OCI-LY3 (cell line): ENCODE measurements around the gene APBB2.

Source experiments
- H2AFZ ChIP-seq: fragments of 200-600, 300-600 bp; shearing (Covaris generic); 2 replicates; pipeline ENCODE4 v1.6.0; 2014; ENCODE audit warnings: antibody characterized with exemption, low read depth, low read length
- H3K27ac ChIP-seq: fragments of 200-600, 300-600 bp; sonication (generic); 2 replicates; pipeline ENCODE4 v1.5.1; 2014; ENCODE audit warnings: mild to moderate bottlenecking, low read length, moderate library complexity, mixed read lengths
- H3K27me3 ChIP-seq: fragments of 200-600, 300-600 bp; sonication (generic); 2 replicates; pipeline ENCODE4 v1.6.1; 2014; ENCODE audit warnings: low read depth, low read length, mixed read lengths
- H3K36me3 ChIP-seq: fragments of 200-600, 300-600 bp; sonication (generic); replicated peaks from 2 replicates; pipeline ENCODE3; 2014; ENCODE audit warnings: low read depth, low read length, mixed read lengths
- H3K4me1 ChIP-seq: fragments of 300-600, 200-600 bp; sonication (generic); 2 replicates; pipeline ENCODE4 v1.6.1; 2014; ENCODE audit warnings: low read length, mixed read lengths
- H3K4me2 ChIP-seq: fragments of 200-600, 300-600 bp; sonication (generic); 2 replicates; pipeline ENCODE4 v1.6.1; 2014; ENCODE audit warnings: low read length, mixed read lengths
- H3K4me3 ChIP-seq: fragments of 300-600, 200-600 bp; sonication (generic); 2 replicates; pipeline ENCODE4 v1.5.1; 2014; ENCODE audit warnings: antibody characterized with exemption, mild to moderate bottlenecking, low read length, moderate library complexity
- H3K79me2 ChIP-seq: fragments of 300-600, 200-600 bp; shearing (Covaris generic); 2 replicates; pipeline ENCODE4 v1.6.1; 2014; ENCODE audit warnings: mild to moderate bottlenecking, low read length, mixed read lengths
- H3K9ac ChIP-seq: fragments of 300-600, 200-600 bp; shearing (Covaris generic); 2 replicates; pipeline ENCODE4 v1.6.0; 2014; ENCODE audit warnings: mild to moderate bottlenecking, low read length, moderate library complexity
- H3K9me3 ChIP-seq: fragments of 200-600, 300-600 bp; shearing (Covaris generic); 2 replicates; pipeline ENCODE4 v1.6.1; 2014; ENCODE audit warnings: low read length, mixed read lengths; ENCODE audit not compliant: insufficient read depth
- H4K20me1 ChIP-seq: fragments of 200-600, 300-600 bp; sonication (generic); 2 replicates; pipeline ENCODE4 v1.6.1; 2016; ENCODE audit warnings: low read length, mixed read lengths; ENCODE audit not compliant: insufficient read depth
- CTCF ChIP-seq: fragments of 200-600, 300-600 bp; sonication (generic); IDR thresholded peaks from 2 replicates; pipeline ENCODE4 v1.5.1; 2014; ENCODE audit warnings: antibody characterized with exemption, low read length, low read depth
- EZH2phosphoT487 ChIP-seq: fragments of 200-600 bp; shearing (Covaris generic); IDR thresholded peaks from 2 replicates; pipeline ENCODE4 v1.6.1; 2018; ENCODE audit warnings: antibody characterized with exemption, mixed run types, low read depth

Gene APBB2

GRCh38 chr4:41076481-41076880, 137.9 kb downstream of the APBB2 start:
- Histone ChIP-seq H4K20me1 (no peaks in the 10 kb centered on the region), H2AFZ (no peak overlapping the region), H3K4me2 (no peak overlapping the region), H3K79me2 (no peaks in the 10 kb centered on the region), H3K27ac (no peak overlapping the region), H3K27me3 (no peaks in the 10 kb centered on the region), H3K36me3 (no peaks in the 10 kb centered on the region), H3K9me3 (no peaks in the 10 kb centered on the region), H3K4me3 (no peak overlapping the region), H3K9ac (no peak overlapping the region), H3K4me1 (no peaks in the 10 kb centered on the region)
- TF ChIP-seq EZH2phosphoT487 (no peak), CTCF (no peak)

- no peak overlapping the region for H3K4me3 ChIP-seq
- no peaks in the 10 kb centered on the region for H3K36me3 ChIP-seq
- H3K4me2 ChIP-seq, result no peak overlapping the region
- TF ChIP-seq EZH2phosphoT487, result no peak
- no peak overlapping the region for H2AFZ ChIP-seq
- no peaks in the 10 kb centered on the region for H3K79me2 ChIP-seq
- H3K27me3 ChIP-seq, result no peaks in the 10 kb centered on the region
- no peak overlapping the region for H3K9ac ChIP-seq
- H3K27ac ChIP-seq, result no peak overlapping the region
- H4K20me1 ChIP-seq, result no peaks in the 10 kb centered on the region
- no peaks in the 10 kb centered on the region for H3K4me1 ChIP-seq
- H3K9me3 ChIP-seq, result no peaks in the 10 kb centered on the region
Observed at GRCh38 chr4:41074215-41074614, 140.1 kb downstream of the APBB2 start.

GRCh38 chr4:41072021-41072777, 142.1 kb downstream of the APBB2 start:
- Histone ChIP-seq H3K27ac (no peak overlapping the region), H2AFZ (no peak overlapping the region), H4K20me1 (no peaks in the 10 kb centered on the region), H3K79me2 (no peaks in the 10 kb centered on the region), H3K9ac (no peak overlapping the region), H3K27me3 (no peaks in the 10 kb centered on the region), H3K9me3 (no peaks in the 10 kb centered on the region), H3K4me3 (no peak overlapping the region), H3K4me1 (no peaks in the 10 kb centered on the region), H3K36me3 (no peaks in the 10 kb centered on the region), H3K4me2 (no peak overlapping the region)
- no peak for TF ChIP-seq EZH2phosphoT487

DNA sequence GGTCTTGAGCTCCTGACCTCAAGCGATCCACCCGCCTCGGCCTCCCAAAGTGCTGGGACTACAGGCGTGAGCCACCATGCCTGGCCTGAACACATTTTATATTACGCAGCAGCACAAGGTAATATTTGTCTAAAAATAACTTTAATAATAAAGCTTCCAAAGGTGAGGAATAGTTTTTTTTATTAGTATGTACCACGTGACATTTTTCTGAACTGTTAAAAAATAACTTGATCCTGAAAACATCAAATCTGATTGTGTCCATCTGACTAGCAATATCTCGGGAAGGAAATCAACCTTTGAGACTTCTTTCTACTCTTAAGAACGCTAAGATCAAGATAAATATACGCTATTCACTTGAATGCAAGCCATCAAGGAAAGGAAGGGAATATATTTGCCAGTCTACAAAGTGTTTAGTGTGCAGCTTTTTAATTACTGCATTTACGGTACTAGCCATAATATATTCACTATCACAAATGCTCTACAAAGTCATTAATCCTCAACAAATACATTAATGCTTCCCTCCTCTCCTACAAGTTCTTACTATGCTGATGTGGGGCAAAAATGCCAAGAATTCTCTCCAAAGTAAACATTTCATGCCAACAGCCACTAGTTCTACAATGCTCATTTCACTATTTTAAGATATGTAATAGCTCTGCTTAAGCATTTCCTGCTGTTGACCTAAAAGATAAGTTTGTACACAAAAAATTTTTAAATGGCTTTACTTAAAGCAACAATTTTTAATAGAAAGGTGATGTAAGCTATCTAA, 143.6 kb downstream of the APBB2 start:
- Histone ChIP-seq H3K27ac (no peak overlapping the region), H3K9me3 (no peaks in the 10 kb centered on the region), H3K79me2 (no peaks in the 10 kb centered on the region), H3K4me2 (no peak overlapping the region), H3K4me1 (no peaks in the 10 kb centered on the region), H4K20me1 (no peaks in the 10 kb centered on the region), H3K36me3 (no peaks in the 10 kb centered on the region), H3K27me3 (no peaks in the 10 kb centered on the region), H3K4me3 (no peak overlapping the region), H2AFZ (no peak overlapping the region), H3K9ac (no peak overlapping the region)
- TF ChIP-seq EZH2phosphoT487 (no peak), CTCF (no peak)

GRCh38 chr4:41069838-41070237, 144.5 kb downstream of the APBB2 start:
- H3K4me2 ChIP-seq, result no peak overlapping the region
- no peaks in the 10 kb centered on the region for H3K36me3 ChIP-seq
- no peak overlapping the region for H2AFZ ChIP-seq
- no peaks in the 10 kb centered on the region for H3K4me1 ChIP-seq
- H3K9ac ChIP-seq, result no peak overlapping the region
- H3K4me3 ChIP-seq, result no peak overlapping the region
- no peaks in the 10 kb centered on the region for H3K27me3 ChIP-seq
- TF ChIP-seq CTCF (no peak), EZH2phosphoT487 (no peak)
- no peaks in the 10 kb centered on the region for H4K20me1 ChIP-seq
- H3K9me3 ChIP-seq, result no peaks in the 10 kb centered on the region
- no peak overlapping the region for H3K27ac ChIP-seq
- no peaks in the 10 kb centered on the region for H3K79me2 ChIP-seq
